ENCODE data around the gene PIM2. TPM values are rescaled to one million over a fixed set of nuclear protein-coding genes. Genes with fewer than 3 reads are reported as not detected.

PIM2 gene
- total and polyA plus RNA-seq, 12 donors = 3.8 to 14.1 (median 9.3) TPM

- peaks cover 0 to 28% of the 10 kb centered on the region in 2 donors for H3K36me3 ChIP-seq (replicated peaks in 1 of 2)
- TF ChIP-seq POLR2A (IDR thresholded peaks at IDR 0.05) = no peak
- no peak for TF ChIP-seq CTCF (IDR thresholded peaks at IDR 0.05)
- 65 to 89% (median 72%) methylated on average over 5 to 7 of the region's 7 CpGs for WGBS, 4 donors
- H3K27ac ChIP-seq = peak overlapping the region in 1 of 5 donors; percentile 40
- H3K27me3 ChIP-seq = no peaks in the 10 kb centered on the region
- peaks cover 0 to 13% of the 10 kb centered on the region in 2 donors for H3K4me1 ChIP-seq (replicated peaks in 1 of 2)
- H3K9me3 ChIP-seq (replicated peaks in 1 of 3) = no peaks in the 10 kb centered on the region
- DNase-seq = no peak
- H3K4me3 ChIP-seq = no peak overlapping the region
- intact Hi-C loops (cut with DNase I) = no loop called here
Measured at GRCh38 chrX:48934581-48935300, 15.9 kb upstream of the PIM2 start.

DNA sequence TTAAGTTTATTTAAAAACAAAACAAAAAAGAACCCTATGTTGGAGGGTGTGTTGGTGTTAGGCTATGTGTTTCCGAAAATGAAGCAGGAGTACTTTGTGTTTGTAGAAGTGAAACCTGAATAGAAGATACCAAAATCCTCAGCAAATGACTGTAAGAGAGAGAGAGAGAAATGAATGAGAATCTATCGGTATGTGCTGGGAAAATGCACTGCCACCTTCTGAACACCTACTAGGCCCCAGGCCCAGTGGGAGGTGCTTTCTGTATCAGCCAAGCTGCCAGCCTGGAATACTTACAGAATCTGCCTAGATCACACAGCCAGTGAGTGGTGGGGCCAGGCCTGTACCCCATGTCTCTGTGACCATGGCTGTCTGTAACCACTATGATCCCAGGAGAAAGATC, 14.9 kb upstream of the PIM2 start:
- WGBS, 4 donors = 77 to 91% (median 85%) methylated on average over 2 of the region's 2 CpGs
- Histone ChIP-seq H3K27ac (no peak overlapping the region), H3K36me3 (replicated peaks in 1 of 2) (peaks cover 0 to 28% of the 10 kb centered on the region in 2 donors), H3K4me1 (replicated peaks in 1 of 2) (peaks cover 0 to 13% of the 10 kb centered on the region in 2 donors), H3K27me3 (no peaks in the 10 kb centered on the region), H3K4me3 (no peak overlapping the region), H3K9me3 (replicated peaks in 1 of 3) (no peaks in the 10 kb centered on the region)
- no peak for DNase-seq
- intact Hi-C loops (cut with DNase I) = no loop called here
- TF ChIP-seq POLR2A (IDR thresholded peaks at IDR 0.05) = no peak

- H3K36me3 ChIP-seq (replicated peaks in 1 of 2) = peaks cover 0 to 39% of the 10 kb centered on the region in 2 donors
- TF ChIP-seq POLR2A (IDR thresholded peaks at IDR 0.05) = no peak
- no peak for TF ChIP-seq CTCF (IDR thresholded peaks at IDR 0.05)
- H3K4me1 ChIP-seq (replicated peaks in 1 of 2) = no peaks in the 10 kb centered on the region
- 65 to 86% (median 79%) methylated on average over 2 of the region's 2 CpGs for WGBS, 4 donors
- H3K4me3 ChIP-seq = no peak overlapping the region
- no peaks in the 10 kb centered on the region for H3K27me3 ChIP-seq
- H3K27ac ChIP-seq = no peak overlapping the region
- H3K9me3 ChIP-seq (replicated peaks in 1 of 3) = no peaks in the 10 kb centered on the region
- intact Hi-C loops (cut with DNase I) = no loop called here
- no peak for DNase-seq
Measured at GRCh38 chrX:48927736-48928382, 9.0 kb upstream of the PIM2 start.

DNA sequence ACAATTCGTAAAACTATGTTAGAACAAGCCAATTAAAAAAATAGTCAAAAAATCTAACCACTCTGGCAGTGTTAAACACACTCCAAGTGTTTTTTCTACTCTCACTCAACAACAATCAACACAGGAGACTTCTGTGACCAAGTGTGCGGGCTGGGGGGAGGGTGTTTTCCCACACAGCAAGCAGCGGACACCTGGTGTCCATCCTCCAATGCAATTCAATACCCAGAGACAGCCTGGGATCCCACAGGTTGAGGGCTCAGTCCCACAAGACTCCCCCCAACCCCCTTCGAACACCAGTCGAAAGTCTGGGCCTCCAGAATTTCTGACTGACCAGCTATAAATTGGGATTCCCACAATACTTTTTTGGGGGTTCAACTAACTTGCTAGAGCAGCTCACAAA, 8.3 kb upstream of the PIM2 start:
- 60 to 97% (median 82%) methylated on average over 4 to 5 of the region's 5 CpGs for WGBS, 4 donors
- no peaks in the 10 kb centered on the region for H3K9me3 ChIP-seq (replicated peaks in 1 of 3)
- H3K4me1 ChIP-seq (replicated peaks in 1 of 2) = no peaks in the 10 kb centered on the region
- H3K27me3 ChIP-seq = no peaks in the 10 kb centered on the region
- no peak overlapping the region for H3K4me3 ChIP-seq
- no peak for DNase-seq
- H3K36me3 ChIP-seq (replicated peaks in 1 of 2) = peaks cover 0 to 47% of the 10 kb centered on the region in 2 donors
- TF ChIP-seq CTCF (IDR thresholded peaks at IDR 0.05) = no peak
- TF ChIP-seq POLR2A (IDR thresholded peaks at IDR 0.05) = no peak
- no peak overlapping the region for H3K27ac ChIP-seq
- intact Hi-C loops (cut with DNase I) = no loop called here
